HG03103 (cell line): ENCODE data around the gene CDC73.
A peak's percentile ranks its signal among the peaks of the same experiment; 100 is the strongest.
"Not testable (repeated sequence)": the region's sequence is repeated elsewhere in the genome, so short reads cannot be mapped to it uniquely, and the experiment has no call there.

Source experiments
- ATAC-seq: cut with Tn5 transposase; IDR thresholded peaks from one replicate; pipeline ENCODE4 v1.9.1; 2021; ENCODE audit warnings: low read depth; ENCODE audit not compliant: unreplicated experiment

CDC73 gene

DNA sequence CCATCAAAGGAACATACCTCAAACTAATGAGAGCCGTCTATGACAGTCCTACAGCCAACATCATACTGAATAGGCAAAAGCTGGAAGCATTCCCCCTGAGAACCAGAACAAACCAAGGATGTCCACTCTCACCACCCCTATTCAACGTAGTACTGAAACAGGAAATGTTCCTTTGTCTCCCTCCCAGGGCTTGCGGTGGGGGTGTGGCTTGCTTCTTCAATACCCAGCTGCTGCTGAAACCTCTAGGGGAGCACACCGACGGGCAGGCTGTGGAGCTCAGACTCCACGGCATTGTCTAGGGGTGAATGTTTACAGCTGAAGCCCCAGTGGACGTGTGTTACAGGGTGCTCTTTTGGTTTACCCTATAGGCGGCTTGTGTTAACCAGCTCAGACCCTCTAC lies 95.1 kb downstream of the CDC73 start:
- ATAC-seq = peak; percentile 84

DNA sequence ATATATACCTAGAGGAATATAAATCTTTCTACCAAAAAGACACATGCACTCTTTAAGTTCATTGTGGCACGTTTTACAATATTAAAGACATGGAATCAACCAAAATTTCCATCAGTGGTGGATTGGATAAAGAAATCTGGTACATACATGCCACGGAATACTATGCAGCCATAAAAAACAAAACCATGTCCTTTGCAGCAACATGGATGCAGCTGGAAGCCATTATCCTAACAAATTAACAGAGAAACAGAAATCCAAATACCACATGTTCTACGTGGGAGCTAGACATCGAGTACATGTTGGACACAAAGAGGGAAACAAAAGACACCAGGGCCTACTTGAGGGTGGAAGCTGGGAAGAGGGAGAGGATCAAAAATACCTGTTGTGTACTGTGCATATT lies 97.6 kb downstream of the CDC73 start:
- ATAC-seq = no peak

DNA sequence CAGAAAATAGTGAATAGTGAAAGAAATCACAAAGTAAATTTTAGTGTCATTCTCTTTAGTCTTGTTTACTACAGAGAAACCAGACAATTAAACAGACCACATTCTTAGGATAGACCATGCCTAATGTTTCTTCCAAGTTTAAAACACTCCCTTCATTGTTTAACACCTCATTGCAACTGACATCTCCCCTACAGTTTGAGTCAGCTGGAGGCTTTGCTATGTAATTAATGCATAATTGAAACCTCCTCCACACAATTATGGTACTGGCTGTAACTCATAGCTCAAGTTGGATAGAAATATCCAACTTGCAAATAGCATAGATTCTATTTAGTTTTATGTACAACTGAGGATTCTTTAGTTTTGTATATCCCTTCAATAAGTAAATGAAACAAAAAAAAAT lies 99.8 kb downstream of the CDC73 start:
- no peak for ATAC-seq

DNA sequence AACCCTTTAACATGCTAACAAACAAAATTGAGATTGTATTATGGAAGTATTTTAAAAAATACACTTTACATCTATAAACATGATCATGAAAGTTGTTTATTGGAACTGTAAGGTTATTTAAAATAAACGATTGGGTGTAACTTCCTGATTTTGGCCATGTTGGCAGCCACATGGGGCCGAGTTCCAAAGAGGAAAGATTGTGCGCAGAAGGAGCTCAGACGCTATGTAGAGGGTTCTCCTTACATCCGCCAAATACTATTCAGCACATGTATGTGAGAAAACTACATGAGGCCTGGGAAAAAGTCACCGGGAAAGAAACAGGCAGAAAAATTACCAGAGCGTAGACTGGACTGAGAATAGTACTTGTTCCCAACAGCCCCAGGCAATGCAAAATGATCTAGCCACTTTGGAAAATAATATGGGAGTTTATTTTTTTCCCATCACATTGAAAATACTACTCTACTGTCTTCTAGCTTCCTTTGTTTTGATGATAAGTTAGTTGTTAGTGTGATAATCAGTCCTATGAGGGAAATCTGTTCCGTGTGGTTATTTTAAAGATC lies 100.3 kb downstream of the CDC73 start:
- ATAC-seq = no peak

DNA sequence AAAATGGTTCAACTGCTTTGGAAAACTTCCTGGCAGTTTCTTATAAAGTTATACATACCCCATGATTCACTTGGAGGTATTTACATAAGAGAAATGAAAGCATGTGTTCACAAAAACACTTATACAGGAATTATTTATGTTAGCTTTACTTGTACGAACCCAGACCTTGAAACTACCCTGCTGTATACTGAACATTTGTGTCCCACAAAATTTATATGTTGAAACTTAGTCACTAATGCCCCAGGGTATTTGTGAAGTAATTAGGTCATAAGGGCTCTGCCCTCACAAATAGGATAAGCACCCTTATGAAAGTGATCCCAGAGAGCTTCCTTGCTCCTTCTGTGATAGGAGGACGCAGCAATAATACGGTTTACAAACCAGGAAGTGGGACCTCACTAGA lies 107.3 kb downstream of the CDC73 start:
- no peak for ATAC-seq

DNA sequence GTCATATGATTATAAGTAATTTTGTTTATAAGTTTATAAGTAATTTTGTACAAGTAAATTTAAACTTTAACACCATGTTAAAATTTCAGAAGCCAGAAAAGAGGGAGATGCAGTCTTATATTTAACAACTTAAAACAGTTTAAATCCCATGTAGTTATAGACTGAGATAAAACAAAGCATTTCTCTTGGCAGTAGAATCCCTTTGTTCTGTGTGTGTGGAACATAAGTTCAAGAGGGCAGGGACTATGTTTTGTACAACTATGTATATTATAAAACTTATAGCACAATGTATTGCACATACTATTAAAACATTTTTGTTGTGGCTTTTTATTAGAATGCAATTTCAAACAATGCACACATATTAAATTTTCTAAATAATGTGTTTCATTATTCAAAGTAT lies 109.3 kb downstream of the CDC73 start:
- ATAC-seq = not testable (repeated sequence)

DNA sequence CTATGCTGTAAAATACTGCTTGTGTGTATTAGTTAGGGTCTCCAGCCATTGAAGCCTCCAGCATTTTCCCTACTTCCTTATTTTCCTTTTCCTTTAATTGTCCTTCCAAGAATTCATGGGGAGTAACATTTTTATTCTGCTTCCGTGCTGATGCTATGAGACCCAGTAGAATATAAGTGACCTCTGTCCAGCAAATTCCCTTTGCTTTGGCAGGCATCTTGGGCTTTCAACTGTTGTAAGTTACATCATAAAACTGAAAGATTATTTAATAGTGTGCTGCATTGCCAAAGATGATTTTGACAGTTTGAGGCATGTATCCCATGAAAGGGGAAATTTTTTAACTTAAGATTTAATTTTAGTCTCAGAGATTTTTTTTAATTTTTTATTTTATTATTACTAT lies 112.7 kb downstream of the CDC73 start:
- ATAC-seq = no peak

DNA sequence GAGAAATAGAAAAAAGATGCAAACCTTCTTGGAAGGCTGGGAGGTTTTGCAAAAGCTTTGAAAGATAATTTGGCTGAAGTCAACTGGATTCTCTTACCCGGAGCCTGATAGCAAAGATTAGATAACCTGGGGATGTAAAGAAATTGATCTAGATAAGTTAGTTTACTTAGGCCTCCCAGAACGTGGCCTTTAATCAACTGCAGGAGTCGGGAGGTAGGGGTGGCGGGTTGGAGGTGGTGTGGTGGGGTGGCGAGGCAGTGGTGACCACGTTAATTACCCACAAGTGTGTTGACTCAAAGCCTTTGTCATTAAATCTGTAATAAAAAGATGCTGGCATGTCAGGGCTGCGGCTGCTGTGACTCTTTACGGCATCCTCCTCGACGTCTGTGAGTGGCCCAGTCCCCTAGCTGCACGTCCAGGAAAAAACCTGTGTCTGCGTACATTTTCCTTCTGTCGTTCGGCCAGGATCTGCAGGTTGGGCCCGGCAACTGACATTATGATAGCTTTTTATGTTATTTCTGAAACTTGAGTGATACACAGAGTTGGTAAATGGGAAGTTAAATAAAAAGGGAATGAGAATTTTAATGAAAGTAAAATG lies 115.6 kb downstream of the CDC73 start:
- no peak for ATAC-seq

DNA sequence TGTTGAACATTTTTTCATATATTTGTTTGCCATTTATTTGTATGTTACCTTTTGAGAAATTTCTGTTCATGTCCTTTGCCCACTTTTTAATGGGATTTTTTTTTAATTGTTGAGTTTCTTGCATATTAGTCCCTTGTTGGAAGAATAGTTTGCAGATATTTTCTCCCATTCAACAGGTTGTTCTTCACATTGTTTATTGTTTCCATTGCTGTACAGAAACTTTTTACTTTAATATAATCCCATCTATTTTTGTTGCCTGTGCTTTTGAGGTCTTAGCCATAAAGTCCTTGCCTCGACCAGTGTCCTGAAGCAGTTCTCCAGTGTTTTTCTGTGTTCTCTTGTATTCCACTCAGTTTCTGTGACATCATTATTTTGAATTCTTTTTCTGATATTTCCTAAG lies 118.8 kb downstream of the CDC73 start:
- no peak for ATAC-seq

DNA sequence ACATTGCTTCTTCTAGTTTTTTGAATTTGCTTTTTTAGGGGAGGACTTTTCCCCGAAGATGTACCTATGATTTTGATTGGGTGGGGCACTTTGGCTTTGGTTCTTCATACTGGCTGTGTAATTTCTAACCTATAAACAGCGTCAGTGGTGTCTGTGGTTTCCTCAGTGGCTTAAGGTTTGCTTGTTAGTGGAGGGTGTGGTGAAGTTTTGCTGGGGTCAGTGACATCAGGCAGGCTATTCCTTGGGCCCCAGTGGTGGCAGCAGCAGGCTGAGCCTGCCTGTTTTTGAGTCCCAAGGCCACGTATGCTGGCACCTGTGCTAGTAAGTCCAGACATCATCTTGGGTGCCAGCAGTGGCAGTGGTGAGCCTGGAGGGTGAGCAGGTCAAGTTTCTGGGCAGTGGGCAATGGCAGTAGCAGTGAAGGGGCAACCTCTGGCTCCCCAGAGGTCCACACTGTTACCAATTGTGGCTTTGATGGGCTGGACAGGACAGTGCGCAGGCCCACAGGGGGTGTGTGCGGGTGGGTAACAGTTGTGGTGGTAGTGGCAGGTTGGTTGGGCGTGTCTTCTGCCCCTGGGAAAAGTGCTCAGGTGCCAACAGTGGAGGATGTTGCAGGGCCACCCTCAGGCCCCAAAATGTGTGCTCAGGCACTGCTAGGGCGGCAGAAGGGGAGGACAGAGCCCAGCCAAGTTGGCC lies 119.4 kb downstream of the CDC73 start:
- ATAC-seq = peak; percentile 49

DNA sequence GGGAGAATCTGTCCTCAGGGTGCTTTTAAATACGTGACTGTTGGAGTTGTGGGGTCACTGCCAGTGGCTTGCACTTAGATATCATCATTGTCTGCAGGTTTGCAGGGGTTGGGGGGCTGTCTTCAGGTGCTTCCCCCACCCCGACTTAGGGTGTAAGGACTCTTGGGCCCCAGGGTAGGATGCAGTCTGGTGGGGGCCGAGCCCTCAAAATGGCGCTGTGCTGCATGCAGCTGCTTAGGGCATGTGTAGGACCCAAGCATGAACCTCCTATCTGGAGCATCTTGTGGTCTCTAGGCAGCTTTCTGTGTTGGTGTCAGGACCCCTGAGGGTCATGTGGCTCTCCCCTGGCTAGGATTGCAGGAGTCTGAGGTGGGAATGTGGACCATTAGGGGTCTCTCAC lies 120.2 kb downstream of the CDC73 start:
- ATAC-seq = no peak

DNA sequence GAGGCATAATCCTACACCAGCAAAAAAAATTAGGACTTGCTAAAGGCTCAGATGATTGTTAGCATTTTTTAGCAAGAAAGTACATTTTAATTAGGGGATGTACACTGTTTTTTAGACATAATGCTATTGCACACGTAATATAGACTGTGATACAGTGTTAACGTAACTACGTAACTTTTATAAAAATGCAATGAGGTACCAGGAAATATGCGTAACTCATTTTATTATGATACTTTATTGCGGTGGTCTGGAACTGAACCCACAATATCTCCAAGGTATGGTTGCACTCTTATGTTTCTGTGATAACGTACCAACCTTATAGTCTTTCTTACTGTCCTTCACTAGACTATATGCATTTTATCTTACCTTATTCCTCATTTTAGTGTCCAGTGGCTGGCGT lies 127.4 kb downstream of the CDC73 start:
- ATAC-seq = no peak

DNA sequence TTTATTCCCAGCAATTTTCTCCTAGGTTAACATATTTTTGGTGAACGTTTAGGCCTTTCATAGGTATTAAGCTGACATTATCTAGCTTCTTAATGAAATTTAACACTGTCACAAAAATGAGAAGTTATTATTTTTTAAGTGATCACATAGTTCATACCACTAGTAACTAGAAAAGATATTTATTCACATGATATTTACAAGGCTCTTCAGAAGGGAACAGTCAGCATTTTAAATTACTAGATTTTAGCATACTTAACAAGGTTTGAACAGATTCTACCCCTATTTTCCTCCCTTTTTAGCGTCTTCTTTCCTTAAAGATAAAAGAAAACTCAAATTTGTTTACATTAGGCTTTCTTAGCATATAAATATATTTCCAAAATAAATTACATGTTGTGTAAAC lies 130.1 kb downstream of the CDC73 start:
- ATAC-seq = no peak

DNA sequence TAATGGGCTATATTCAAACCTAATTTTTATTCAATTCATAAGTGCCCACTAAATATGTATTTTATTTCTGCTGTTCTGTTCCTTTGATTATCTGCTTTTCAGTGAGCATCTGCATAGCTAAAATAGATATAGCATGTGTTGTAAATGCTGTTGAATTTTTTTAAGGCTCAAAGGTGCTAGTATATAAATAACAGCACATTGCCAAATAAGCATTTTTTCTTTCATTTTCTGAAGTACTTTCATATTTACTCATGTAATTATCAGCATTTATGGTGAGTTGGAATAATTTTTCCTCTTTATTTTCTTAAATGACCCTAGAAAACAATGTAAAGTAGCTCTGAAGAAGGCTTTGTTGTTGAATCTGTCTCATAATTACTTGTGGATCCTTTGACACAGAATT lies 134.2 kb downstream of the CDC73 start:
- no peak for ATAC-seq

DNA sequence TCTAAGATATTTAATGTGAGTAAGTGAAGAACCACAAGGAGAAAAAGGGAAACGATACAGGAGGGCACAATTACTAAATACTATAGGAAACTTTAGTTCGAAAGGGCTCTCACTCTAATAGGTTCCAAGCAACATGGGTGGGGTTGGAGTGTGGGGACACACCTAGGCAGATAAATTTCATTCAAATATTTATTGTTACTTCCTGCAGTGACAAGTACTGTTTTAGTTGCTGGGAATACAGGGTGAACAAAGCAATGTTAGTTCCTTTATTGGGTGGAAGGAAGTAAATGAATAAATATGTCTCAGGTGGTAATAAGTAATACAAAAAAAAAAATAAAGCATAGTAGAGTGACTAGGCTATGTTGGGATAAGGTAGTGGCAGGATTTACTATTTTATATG lies 137.8 kb downstream of the CDC73 start:
- ATAC-seq = no peak

DNA sequence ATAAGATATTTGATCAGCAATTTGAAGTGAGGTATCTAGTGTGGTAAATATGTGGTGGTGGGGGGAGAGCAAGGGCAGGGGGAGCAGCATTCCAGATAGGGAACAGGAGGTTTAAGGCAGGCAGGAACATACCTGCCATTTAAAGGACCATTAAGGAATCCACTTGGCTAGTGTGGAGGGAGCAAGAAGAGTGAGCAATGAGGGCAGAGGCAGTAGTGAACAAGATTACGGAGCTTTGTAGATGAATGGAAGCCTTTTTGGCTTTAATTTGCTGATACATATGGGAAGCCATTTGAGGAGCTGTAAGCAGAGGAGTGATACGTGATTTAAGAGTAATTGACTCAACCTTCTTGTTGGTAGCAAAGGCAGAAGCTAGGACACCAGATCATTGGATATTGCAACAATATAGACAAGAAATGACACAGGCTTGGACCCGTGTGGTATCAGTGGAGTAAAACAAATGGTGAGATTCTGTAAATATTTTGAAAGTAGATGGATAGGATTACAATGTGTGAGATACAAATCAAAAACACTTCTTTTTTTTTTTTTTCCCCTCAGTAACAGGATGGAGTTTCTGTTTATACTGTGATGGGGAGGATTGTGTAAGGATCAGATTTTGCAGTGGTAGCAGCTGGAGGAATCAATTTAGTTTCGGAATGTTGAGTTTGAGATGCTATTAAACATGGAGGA lies 138.4 kb downstream of the CDC73 start:
- no peak for ATAC-seq

DNA sequence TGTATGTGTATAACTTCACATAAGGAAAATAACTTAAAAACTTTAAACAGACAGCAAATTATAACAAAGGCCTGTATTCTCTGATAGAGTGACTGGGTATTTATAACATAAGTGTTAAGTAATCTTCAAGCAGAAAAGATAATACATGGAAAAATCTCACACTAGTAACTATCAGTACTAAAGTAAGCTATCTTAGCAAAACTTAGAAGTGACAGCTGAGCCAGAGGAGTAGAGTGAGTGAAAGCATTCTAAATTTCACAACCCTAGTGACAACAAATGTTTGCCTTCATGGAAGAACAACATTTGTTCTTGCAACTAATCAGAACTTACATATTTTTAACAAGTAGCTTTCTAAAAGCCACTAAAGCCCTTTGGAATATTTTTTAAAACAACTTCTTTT lies 139.1 kb downstream of the CDC73 start:
- ATAC-seq = no peak

DNA sequence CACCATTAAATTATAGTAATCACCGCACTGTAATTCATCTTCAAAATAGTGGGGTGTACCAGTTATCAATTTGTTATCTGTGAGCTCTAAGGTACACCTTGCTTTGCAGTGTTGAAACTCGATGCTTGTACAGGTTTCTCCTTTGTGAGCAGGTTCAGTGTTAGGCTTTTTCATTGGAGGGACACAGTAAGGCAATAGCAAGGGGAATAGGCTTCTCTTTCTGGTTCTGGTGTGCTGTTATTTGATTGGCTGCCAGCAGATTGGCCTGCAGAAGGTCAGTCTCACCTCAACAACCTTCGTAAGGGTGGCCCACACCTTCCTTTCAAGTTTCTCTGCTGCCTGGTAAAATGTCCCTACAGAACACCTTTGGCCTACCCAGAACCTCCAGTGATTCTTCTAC lies 140.8 kb downstream of the CDC73 start:
- no peak for ATAC-seq

DNA sequence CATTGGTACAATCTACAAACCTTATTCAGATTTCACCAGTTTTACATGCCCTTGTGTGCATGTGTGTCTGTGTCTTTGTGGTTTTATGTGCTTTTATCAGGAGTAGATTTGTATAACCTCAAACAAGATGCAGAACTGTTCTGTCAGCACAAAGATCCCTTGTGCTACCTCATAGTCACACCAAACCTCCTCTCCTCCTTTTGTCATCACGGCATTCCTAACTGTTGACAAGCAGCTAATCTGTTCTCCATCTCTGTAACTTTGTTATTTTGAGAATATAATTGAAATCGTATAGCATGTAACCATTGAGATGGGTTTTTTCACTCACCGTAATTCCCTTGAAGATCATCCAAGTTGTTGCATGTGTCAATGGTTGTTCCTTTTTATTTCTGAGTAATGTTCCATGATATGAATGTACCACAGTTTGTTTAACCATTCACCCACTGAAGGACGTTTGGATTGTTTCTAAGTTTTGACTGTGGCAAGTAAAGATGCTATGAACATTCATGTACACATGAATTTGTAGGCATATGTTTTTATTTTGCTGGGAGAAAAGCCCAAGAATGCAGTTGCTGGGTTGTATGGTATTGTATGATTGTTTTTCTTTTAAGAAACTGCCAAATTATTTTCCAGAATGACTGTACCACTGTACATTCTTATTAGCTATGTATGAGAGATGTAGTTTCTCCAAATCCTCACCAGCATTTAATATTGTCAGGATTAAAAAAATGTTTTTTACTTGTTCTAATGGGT lies 142.7 kb downstream of the CDC73 start:
- ATAC-seq = no peak

DNA sequence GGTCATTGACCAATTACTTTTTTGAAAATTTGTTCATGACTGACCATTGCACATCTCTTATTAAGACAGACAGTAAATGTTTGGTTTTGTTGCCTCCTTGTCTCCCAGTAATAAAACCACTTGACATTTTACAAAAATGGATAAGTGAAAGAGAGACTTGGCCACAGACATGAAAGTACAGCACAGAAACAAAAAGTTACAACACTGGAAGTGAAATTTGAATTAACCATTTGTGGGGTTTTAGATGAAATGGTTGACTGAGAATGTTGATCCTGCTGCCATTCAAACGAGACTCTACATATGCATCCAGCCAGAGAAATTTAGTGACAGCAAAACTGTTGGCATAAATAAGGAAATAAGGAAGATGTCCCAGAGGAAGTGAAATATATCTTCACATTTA lies 143.9 kb downstream of the CDC73 start:
- ATAC-seq = no peak

DNA sequence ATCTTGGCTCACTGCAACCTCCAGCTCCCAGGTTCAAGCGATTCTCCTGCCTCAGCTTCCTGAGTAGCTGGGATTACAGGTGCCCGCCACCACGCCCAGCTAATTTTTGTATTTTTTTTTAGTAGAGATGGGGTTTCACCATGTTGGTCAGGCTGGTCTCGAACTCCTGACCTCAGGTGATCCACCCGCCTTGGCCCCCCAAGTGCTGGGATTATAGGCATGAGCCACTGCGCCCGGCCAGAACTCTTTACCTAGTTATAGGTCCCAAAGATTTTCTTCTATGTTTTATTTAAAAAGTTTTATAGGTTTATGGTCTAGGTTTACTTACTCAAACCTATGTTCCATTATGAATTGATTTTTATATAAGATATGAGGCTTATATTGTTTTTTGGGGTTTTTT lies 145.0 kb downstream of the CDC73 start:
- not testable (repeated sequence) for ATAC-seq
